Stomach (tissue), 9 donors: ENCODE results near the gene DFFB. TPM values are rescaled to one million over a fixed set of nuclear protein-coding genes. Genes with fewer than 3 reads are reported as not detected.

Source experiments
- DNase-seq, 2 donors: peaks; one replicate each; pipeline versions ENCODE4 v3.0.0 to v3.0.0-alpha.2; 2013 to 2019
- H3K27ac ChIP-seq, 5 donors: fragments of 200-600 bp in 4 of 5; sonication (generic) in 4 of 5; one replicate each; pipeline ENCODE4 v1.5.1; 2013 to 2019; ENCODE audit warnings: mild to moderate bottlenecking in 1 of 5, moderate library complexity in 1 of 5
- H3K27me3 ChIP-seq, 3 donors: fragments of 200-600 bp; sonication (generic); one replicate each; pipeline ENCODE4 v1.5.1; 2017 to 2019; ENCODE audit warnings: mixed run types in 1 of 3
- H3K36me3 ChIP-seq, 4 donors: fragments of 200-600 bp; sonication (generic); 1 replicate in 3 of 4; 2 replicates in 1 of 4; pipeline ENCODE4 v1.5.1; 2016 to 2019
- H3K4me1 ChIP-seq, 4 donors: fragments of 200-600 bp; sonication (generic); one replicate each; pipeline ENCODE4 v1.5.1; 2016 to 2019
- H3K4me3 ChIP-seq, 4 donors: fragments of 200-600 bp; sonication (generic) in 3 of 4; one replicate each; pipeline ENCODE4 v1.5.1; 2016 to 2019; ENCODE audit warnings: mild to moderate bottlenecking in 1 of 4
- H3K9me3 ChIP-seq, 4 donors: fragments of 200-600 bp; sonication (generic); one replicate each; pipeline ENCODE4 v1.5.1; 2016 to 2019
- CTCF ChIP-seq, 7 experiments: fragments of 450-650 bp in 4 of 7; fragments of 200-600 bp in 3 of 7; sonication (generic) in 3 of 7; IDR thresholded peaks; one replicate each; pipeline ENCODE4 v1.5.1; 2016 to 2019; ENCODE audit warnings: antibody characterized with exemption in 7 of 7, control low read depth in 2 of 7, mild to moderate bottlenecking in 1 of 7
- EP300 ChIP-seq: sonication (generic); formaldehyde crosslinking; IDR thresholded peaks from one replicate; pipeline ENCODE4 v1.6.1; 2017; ENCODE audit warnings: antibody characterized with exemption
- POLR2A ChIP-seq, 4 donors: fragments of 450-650 bp; IDR thresholded peaks; one replicate each; pipeline ENCODE4 v1.6.1; 2016; ENCODE audit warnings: antibody characterized with exemption in 4 of 4, control low read depth in 2 of 4, mild to moderate bottlenecking in 1 of 4, moderate library complexity in 1 of 4
- POLR2AphosphoS5 ChIP-seq, 3 donors: sonication (generic); formaldehyde crosslinking; IDR thresholded peaks; one replicate each; pipeline ENCODE4 v1.6.1; 2016; ENCODE audit warnings: antibody characterized with exemption in 3 of 3
- whole genome bisulfite sequencing, 5 donors: extraction: QIAGEN DNeasy Blood & Tissue Kit in 3 of 5; methylation state at CpG; one replicate each; pipeline versions ENCODE4 v1.1.5 to v1.1.7; 2013 to 2018; 5-methylcytosine and 5-hydroxymethylcytosine counted together
- intact Hi-C: fragments of 100-400 bp; cut with DNase I; formaldehyde crosslinking; loops from one replicate; pipeline ENCODE4 v1.15.1; 2023; ENCODE audit warnings: low total_unique reads
- polyA plus RNA-seq, 3 donors: library from polyadenylated mRNA; stranded (reverse); fragments of 200-250 nt; gene quantifications; one replicate each; pipeline ENCODE4 v1.2.3, GENCODE V29; 2013
- total RNA-seq, 5 donors: library from RNA; depleted of rRNA; stranded (reverse); fragments of >200 nt; gene quantifications; one replicate each; pipeline versions ENCODE4 v1.1.0 to v1.2.3, GENCODE V29; 2014 to 2016
- donor health status: healthy with polysubstance abuse.
- donor health status: Bipolar disorder and iron deficiency.
- donor health status: healthy.

The DFFB gene
- total and polyA plus RNA-seq, 8 donors = 1.2 to 9.3 (median 4.8) TPM

- no peaks in the 10 kb centered on the region for H3K36me3 ChIP-seq
- 70 to 80% (median 78%) methylated on average over 18 to 22 of the region's 22 CpGs for WGBS, 5 donors
- H3K4me1 ChIP-seq = peaks cover 0 to 19% (median 12%) of the 10 kb centered on the region in 4 donors
- peaks cover 0 to 30% (median 11%) of the 10 kb centered on the region in 3 donors for H3K27me3 ChIP-seq
- no peak for DNase-seq
- no peak overlapping the region for H3K4me3 ChIP-seq
- intact Hi-C loops = no loop called here
- TF ChIP-seq POLR2A (IDR thresholded peaks at IDR 0.05) = no peak
- TF ChIP-seq EP300 = no peak
- no peak for TF ChIP-seq CTCF (IDR thresholded peaks at IDR 0.05)
- TF ChIP-seq POLR2AphosphoS5 (IDR thresholded peaks at IDR 0.05) = no peak
- H3K27ac ChIP-seq = no peak overlapping the region
- no peaks in the 10 kb centered on the region for H3K9me3 ChIP-seq
Measured at GRCh38 chr1:3907621-3908165, 50.4 kb downstream of the DFFB start.

GRCh38 chr1:3908886-3909517 lies 51.7 kb downstream of the DFFB start:
- Histone ChIP-seq H3K4me1 (peaks cover 0 to 9% (median 8%) of the 10 kb centered on the region in 4 donors), H3K36me3 (no peaks in the 10 kb centered on the region), H3K9me3 (no peaks in the 10 kb centered on the region), H3K4me3 (no peak overlapping the region), H3K27me3 (peaks cover 0 to 34% (median 11%) of the 10 kb centered on the region in 3 donors), H3K27ac (no peak overlapping the region)
- TF ChIP-seq POLR2AphosphoS5 (IDR thresholded peaks at IDR 0.05) = no peak
- no peak for TF ChIP-seq EP300
- TF ChIP-seq POLR2A (IDR thresholded peaks at IDR 0.05) = no peak
- no peak for TF ChIP-seq CTCF (IDR thresholded peaks at IDR 0.05)
- no peak for DNase-seq
- intact Hi-C loops = no loop called here
- 67 to 79% (median 68%) methylated on average over 13 to 17 of the region's 17 CpGs for WGBS, 5 donors

GRCh38 chr1:3909615-3910014 lies 52.3 kb downstream of the DFFB start:
- no peak for TF ChIP-seq POLR2A (IDR thresholded peaks at IDR 0.05)
- TF ChIP-seq EP300 = no peak
- TF ChIP-seq CTCF (IDR thresholded peaks at IDR 0.05) = no peak
- no peak for TF ChIP-seq POLR2AphosphoS5 (IDR thresholded peaks at IDR 0.05)
- intact Hi-C loops = no loop called here
- Histone ChIP-seq H3K4me1 (peaks cover 0 to 9% (median 8%) of the 10 kb centered on the region in 4 donors), H3K27ac (no peak overlapping the region), H3K27me3 (peaks cover 0 to 39% (median 11%) of the 10 kb centered on the region in 3 donors), H3K4me3 (no peak overlapping the region), H3K36me3 (no peaks in the 10 kb centered on the region), H3K9me3 (no peaks in the 10 kb centered on the region)
- WGBS, 5 donors = 48 to 65% (median 63%) methylated on average over 7 of the region's 7 CpGs
- no peak for DNase-seq

GRCh38 chr1:3910049-3910731 lies 52.9 kb downstream of the DFFB start:
- Histone ChIP-seq H3K27ac (no peak overlapping the region), H3K27me3 (peaks cover 0 to 44% (median 11%) of the 10 kb centered on the region in 3 donors), H3K4me1 (peaks cover 0 to 9% (median 8%) of the 10 kb centered on the region in 4 donors), H3K9me3 (no peaks in the 10 kb centered on the region), H3K36me3 (no peaks in the 10 kb centered on the region), H3K4me3 (no peak overlapping the region)
- intact Hi-C loops = no loop called here
- DNase-seq = no peak
- 85 to 88% (median 86%) methylated on average over 19 to 30 of the region's 30 CpGs for WGBS, 5 donors
- TF ChIP-seq EP300 (no peak), POLR2AphosphoS5 (IDR thresholded peaks at IDR 0.05) (no peak), POLR2A (IDR thresholded peaks at IDR 0.05) (no peak), CTCF (IDR thresholded peaks at IDR 0.05) (no peak)
